HG03432 (cell line): Measurements from ENCODE around the gene RCBTB2.
A peak's percentile ranks its signal among the peaks of the same experiment; 100 is the strongest.

Source experiments
- ATAC-seq: cut with Tn5 transposase; IDR thresholded peaks from one replicate; pipeline ENCODE4 v1.9.1; 2021; ENCODE audit warnings: mild to moderate bottlenecking, moderate library complexity; ENCODE audit not compliant: unreplicated experiment

RCBTB2 gene

GRCh38 chr13:48531416-48532255 lies 1.2 kb downstream of the RCBTB2 start:
- no peak for ATAC-seq

GRCh38 chr13:48530833-48531232 lies 2.0 kb downstream of the RCBTB2 start:
- no peak for ATAC-seq

- no peak for ATAC-seq
Observed at GRCh38 chr13:48528720-48529119, 4.2 kb downstream of the RCBTB2 start.

DNA sequence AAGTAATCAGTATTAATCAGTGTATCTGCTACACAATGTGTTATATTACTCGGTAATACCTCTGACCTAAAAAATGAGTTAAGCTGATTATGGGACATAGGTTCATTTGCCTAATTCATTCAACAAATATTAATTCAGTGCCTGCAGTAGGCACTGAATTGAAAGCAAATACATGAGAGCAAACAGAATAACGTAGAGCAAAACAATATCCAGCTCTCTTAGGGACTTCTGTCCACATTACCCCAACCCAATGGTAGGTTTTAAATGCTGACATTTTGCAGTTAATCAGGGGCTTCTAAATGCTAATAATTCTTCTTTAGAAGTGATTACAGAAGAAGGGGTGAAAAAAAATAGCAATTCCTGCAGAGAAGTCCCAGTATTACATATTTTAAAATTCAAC lies 4.9 kb downstream of the RCBTB2 start:
- ATAC-seq = no peak

- no peak for ATAC-seq
Observed at GRCh38 chr13:48526286-48526685, 6.6 kb downstream of the RCBTB2 start.

GRCh38 chr13:48518083-48518482 lies 14.8 kb downstream of the RCBTB2 start:
- ATAC-seq = no peak

DNA sequence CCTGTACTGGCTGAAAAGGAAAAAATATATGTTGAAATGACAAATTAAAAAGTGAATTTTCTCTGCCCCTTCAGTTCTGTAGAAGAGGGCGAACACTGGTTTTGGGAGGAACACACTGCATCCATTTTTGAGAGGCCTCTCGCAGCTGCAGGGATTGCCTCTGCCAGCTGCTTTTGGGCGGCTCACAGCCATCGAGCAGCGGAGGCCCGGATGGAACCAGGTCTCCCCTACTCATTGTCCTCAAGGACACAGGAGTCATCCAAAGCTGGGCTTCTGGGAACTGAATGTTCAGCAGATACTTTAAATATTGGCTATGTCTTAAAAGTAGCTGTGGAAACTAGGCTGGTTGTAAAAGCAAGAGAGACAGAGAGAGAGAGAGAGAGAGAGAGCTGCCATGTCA lies 17.1 kb downstream of the RCBTB2 start:
- no peak for ATAC-seq

DNA sequence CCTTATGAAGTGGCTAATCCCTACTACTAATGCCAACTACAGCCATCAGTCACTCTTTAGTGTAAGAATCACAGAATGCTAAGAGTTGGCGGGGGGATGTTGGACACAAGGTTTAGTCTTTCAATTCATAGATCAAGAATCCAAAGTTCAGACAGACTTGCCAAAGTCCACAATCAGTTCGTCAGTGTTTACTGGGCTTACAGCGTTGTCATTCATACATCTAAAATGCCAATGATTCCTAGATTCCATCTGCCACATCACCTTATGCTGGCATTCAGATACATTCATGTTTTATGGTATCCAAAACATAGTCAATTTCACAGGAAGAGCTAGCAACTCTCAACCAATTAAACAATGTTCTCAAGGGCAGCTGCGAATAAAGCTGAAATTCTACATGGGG lies 18.1 kb downstream of the RCBTB2 start:
- ATAC-seq = no peak

DNA sequence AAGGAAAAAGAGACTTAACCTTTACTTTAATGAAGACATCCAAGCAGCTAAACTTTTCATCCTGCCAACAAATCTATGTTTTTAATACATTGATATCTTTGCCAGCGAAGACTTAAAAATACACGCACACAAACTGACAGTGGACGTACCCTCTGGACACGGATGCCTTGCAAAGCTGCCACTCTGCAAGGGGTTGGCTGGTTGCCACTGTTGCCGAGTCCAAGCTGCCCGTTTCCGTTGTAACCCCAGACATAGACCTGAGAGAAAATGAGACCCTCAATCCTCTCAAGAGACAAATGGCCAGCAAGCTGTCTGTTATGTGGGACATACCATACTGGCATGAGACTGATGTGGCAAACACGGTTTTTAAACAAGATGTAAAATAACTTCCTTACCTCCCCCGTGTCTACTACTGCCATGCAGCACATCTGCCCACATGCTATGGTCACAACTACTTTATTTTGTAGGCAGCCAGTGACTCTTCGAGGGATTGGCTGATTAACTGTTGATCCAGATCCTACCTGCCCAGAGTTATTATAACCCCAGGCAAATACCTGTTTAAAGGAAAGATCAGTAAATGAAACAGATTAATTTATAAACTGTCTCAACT lies 21.2 kb downstream of the RCBTB2 start:
- ATAC-seq = no peak

DNA sequence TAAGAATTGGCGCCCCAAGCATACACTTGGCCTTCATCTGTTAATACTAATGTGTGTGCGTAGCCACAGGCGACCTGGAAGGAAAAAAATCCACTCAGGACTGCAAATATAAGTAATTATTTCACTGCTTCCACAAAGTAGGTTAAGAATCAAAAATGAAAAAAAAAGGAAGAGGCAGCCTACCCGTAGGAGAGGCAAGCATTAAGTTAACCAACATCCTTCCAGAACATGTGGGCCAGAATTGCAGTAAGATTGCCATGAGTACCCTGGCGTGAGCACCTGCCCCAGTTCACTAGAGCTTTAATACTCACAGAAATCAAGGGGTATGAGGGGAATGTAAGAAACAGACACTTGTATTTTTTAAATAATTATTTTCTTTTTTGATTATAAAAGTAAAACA lies 22.2 kb downstream of the RCBTB2 start:
- ATAC-seq = no peak

DNA sequence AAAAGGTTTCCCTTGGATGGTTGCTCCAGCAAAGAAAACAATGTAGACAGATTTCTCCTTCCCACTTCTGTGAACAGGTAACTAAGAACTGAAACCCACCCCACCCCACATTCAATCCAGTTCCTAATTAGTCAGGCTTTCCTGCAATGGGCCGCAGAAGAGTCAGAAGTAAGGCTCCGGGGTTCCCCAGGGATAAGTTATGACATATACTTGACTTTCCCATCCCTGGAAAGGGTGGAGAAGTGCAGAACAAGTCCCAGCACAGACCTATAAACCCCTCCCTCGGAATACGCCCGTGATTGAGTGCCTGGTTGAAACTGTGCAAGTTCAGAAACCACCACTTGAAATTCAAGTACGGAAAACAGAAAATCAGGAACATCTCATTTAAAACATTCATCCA lies 24.9 kb downstream of the RCBTB2 start:
- ATAC-seq = no peak

GRCh38 chr13:48507021-48507420 lies 25.9 kb downstream of the RCBTB2 start:
- ATAC-seq = no peak

DNA sequence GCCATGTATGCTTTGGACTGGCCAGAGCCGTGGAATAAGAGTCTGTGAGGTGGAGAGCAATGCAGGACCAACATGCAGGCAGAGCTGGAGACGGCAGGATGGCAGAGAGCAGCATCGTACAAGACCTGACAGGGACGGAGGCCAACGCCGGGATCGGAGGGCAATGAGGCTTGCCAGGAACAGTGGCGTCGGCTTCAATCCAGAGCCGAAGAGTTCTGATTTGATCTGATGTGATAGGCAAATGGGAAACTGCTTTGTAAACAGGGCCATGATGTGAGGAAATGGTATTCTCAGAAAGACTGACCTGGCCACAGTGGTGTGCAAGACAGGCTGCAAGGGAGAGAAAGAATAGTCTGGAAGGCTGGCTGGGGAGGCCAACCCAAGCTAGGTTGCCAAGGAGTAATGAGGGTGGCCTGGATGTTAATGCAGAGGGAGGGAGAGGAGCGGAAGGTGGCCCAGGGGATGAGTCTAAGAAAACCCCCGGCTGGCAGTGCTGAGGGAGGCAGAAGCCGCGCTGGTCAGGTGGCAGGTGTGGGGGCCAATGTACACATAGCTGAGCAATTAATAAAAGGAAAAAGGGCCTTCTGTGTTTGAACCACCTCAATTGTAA lies 26.7 kb downstream of the RCBTB2 start:
- peak; percentile 28 for ATAC-seq

DNA sequence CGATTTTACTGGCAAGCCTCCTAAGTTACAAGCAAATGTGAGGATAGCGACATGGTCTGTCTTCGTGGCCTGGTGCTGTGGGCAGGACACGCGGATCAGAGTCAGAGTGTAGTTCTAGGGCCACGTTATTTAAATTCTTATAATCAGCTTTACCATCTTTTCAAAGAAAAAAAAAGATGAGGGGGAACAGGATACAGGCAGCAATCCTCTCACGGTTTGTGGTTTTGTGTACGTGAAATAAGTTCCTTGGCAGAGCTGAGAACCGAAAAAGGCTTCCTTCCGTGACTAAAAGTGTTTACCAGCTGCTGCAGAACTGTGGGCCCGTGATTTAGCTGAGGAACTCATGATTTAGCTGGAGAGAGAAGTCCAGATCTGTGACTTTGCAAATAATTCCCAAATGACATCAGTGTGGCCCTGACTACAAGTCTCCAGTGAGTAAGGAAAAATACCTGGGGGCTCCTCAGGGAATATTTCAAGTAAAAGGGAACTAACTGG lies 27.2 kb downstream of the RCBTB2 start:
- ATAC-seq = peak; percentile 84

- no peak for ATAC-seq
Observed at GRCh38 chr13:48505012-48505411, 27.9 kb downstream of the RCBTB2 start.

DNA sequence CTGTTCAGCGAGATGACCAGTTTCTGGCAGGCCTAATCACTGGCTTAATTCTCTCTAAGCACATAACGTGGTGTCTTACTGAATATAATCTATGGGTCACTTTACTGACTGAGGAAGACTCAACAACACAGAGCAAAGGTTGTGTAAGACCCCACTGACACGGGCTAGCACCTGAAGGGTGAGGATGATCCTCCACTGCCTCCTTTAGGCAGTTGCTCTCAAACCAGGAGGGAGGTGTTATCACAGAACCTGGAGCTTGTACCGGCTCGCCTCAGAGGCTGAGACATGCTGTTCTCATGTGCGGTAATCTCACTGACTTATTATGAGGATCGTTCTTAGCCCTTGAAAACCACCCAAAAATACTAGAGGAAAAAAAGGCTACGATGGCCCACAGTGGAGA lies 28.3 kb downstream of the RCBTB2 start:
- ATAC-seq = no peak

DNA sequence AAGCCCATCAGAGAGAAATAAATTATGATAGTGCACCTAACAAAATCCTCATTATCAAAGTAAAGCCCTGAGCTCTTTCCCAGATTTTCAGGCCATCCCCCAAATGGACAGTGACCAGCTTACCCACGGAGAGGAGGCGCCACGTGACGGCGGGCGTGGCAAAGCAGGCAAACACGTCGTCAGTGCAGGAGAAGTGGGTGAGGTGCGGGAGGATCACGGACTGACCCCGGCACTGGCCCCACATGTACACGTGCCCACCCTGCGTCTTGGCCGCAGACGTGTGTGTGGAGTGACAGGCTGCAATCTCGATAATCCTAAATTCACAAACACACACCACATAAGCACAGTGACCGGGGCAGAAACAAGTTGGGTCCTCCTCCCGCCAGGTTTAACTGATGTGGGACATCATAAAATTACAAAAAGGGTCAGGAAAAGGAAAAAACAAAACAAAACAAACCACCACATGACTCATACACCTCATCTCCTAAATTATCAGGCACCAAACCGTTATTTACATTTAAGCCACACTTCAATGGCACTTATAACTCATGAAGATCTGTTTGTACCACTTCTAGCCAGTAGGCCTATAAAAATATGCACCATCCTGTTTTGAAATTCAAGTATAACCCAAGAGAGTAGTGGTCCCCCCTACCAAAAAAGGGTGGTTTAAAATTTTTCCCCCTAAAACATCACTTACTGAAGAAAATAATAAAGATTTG lies 30.1 kb downstream of the RCBTB2 start:
- ATAC-seq = no peak

GRCh38 chr13:48501705-48502104 lies 31.2 kb downstream of the RCBTB2 start:
- peak; percentile 35 for ATAC-seq

DNA sequence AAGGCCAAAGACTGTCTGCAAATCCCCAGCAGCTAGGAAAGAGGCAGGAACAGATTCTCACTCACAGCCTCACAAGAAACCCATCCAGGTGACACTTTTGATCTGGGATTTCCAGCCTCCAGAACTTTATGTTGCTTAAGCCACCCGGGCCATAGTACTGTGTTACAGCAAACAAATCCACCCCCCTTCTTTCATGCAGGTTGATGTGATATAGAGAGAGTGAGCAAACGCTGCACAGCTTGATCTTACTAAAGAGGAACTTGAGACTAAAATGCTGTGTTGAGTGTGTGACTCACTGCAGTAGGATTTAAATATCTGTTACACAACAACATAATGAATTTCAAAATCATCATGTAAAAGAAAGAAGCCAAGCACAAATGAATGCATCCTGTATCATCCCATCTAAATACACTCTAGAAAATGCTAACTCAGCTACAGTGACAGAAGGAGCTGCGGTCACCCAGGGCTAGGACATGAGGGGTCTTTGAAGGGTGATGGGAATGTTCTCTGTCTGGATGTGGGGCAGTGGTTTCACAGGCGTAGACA lies 32.2 kb downstream of the RCBTB2 start:
- ATAC-seq = peak; percentile 42

DNA sequence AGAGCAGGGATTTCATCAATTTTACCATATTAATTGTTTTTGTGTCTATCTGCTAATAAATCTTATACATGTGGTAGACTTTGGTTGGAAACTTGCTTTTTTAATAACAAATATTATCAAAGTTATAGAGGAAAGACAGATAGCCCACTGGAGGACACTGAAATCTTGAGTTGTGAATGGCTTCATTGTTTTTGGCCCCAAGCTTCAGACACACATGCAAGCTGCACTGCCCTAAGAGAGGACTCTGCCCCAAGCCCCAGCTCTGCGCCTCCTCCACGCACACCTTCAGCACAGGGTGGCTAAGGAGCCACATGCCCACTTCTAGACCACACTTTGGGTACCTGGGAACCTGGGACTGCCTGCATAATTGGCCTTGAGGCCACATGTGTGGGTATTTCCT lies 35.2 kb downstream of the RCBTB2 start:
- no peak for ATAC-seq
